SK-N-SH treated with all-trans-retinoic acid at 6 μM for 48 hours (cell line): ENCODE measurements around the gene KXD1.

ENCODE experiments used
- ATAC-seq: fragments of 200-7000 bp; cut with Tn5 transposase; 3 replicates; pipeline ENCODE4 v1.9.1; 2020; ENCODE audit warnings: mild to moderate bottlenecking, moderate library complexity
- ARNTL ChIP-seq: fragments of 450-650 bp; formaldehyde crosslinking; IDR thresholded peaks from 2 replicates; pipeline ENCODE4 v1.5.0; 2020; ENCODE audit warnings: low read depth, mild to moderate bottlenecking, moderate library complexity, borderline replicate concordance
- BACH2 ChIP-seq: fragments of 250-450 bp; sonication (Bioruptor Pico); IDR thresholded peaks from 2 replicates; pipeline ENCODE4 v1.9.0; 2021; ENCODE audit warnings: mild to moderate bottlenecking, borderline replicate concordance
- CREB5 ChIP-seq: fragments of 250-450 bp; sonication (Bioruptor Pico); IDR thresholded peaks from 2 replicates; pipeline ENCODE4 v1.5.1; 2020; ENCODE audit warnings: low read depth, mild to moderate bottlenecking, moderate library complexity
- CSRNP3 ChIP-seq: fragments of 250-450 bp; sonication (Bioruptor Pico); IDR thresholded peaks from 2 replicates; pipeline ENCODE4 v1.5.1; 2021; ENCODE audit warnings: mild to moderate bottlenecking, moderate library complexity
- ESRRG ChIP-seq: fragments of 250-450 bp; sonication (Bioruptor Pico); IDR thresholded peaks from 2 replicates; pipeline ENCODE4 v1.6.1; 2021; ENCODE audit warnings: mild to moderate bottlenecking
- GLIS3 ChIP-seq: fragments of 250-450 bp; sonication (Bioruptor Pico); IDR thresholded peaks from 2 replicates; pipeline ENCODE4 v1.5.0; 2020; ENCODE audit warnings: mild to moderate bottlenecking, moderate library complexity
- ISL1 ChIP-seq: fragments of 250-450 bp; sonication (Bioruptor Pico); IDR thresholded peaks from 2 replicates; pipeline ENCODE4 v2.1.2; 2022; ENCODE audit warnings: mild to moderate bottlenecking, moderate library complexity
- OSR1 ChIP-seq: fragments of 250-450 bp; sonication (Bioruptor Pico); IDR thresholded peaks from 2 replicates; pipeline ENCODE4 v1.8.0; 2022; ENCODE audit warnings: moderate library complexity, mild to moderate bottlenecking, inconsistent platforms
- PATZ1 ChIP-seq: fragments of 250-450 bp; sonication (Bioruptor Pico); IDR thresholded peaks from 2 replicates; pipeline ENCODE4 v1.8.0; 2020; ENCODE audit warnings: mild to moderate bottlenecking, moderate library complexity, borderline replicate concordance
- PPARA ChIP-seq: fragments of 250-450 bp; sonication (Bioruptor Pico); IDR thresholded peaks from 2 replicates; pipeline ENCODE4 v1.5.0; 2020; ENCODE audit warnings: mild to moderate bottlenecking, borderline replicate concordance
- RARB ChIP-seq: fragments of 250-450 bp; sonication (Bioruptor Pico); IDR thresholded peaks from 2 replicates; pipeline ENCODE4 v1.8.0; 2021; ENCODE audit warnings: mild to moderate bottlenecking, moderate library complexity
- SNAI2 ChIP-seq: fragments of 250-450 bp; sonication (Bioruptor Pico); IDR thresholded peaks from 2 replicates; pipeline ENCODE4 v1.5.0; 2020; ENCODE audit warnings: mild to moderate bottlenecking, moderate library complexity
- TCF4 ChIP-seq: fragments of 250-450 bp; sonication (Bioruptor Pico); IDR thresholded peaks from 2 replicates; pipeline ENCODE4 v1.8.0; 2021; ENCODE audit warnings: mild to moderate bottlenecking, moderate library complexity, borderline replicate concordance
- TOX ChIP-seq: fragments of 250-450 bp; sonication (Bioruptor Pico); IDR thresholded peaks from 2 replicates; pipeline ENCODE4 v1.8.0; 2021; ENCODE audit warnings: mild to moderate bottlenecking, moderate library complexity, borderline replicate concordance
- TSHZ2 ChIP-seq: fragments of 250-450 bp; sonication (Bioruptor Pico); IDR thresholded peaks from 2 replicates; pipeline ENCODE4 v1.5.0; 2020; ENCODE audit warnings: mild to moderate bottlenecking, moderate library complexity
- ZC3H10 ChIP-seq: fragments of 250-450 bp; sonication (Bioruptor Pico); IDR thresholded peaks from 2 replicates; pipeline ENCODE4 v1.5.1; 2021; ENCODE audit warnings: mild to moderate bottlenecking, moderate library complexity
- ZFP3 ChIP-seq: fragments of 250-450 bp; sonication (Bioruptor Pico); IDR thresholded peaks from 2 replicates; pipeline ENCODE4 v1.5.0; 2020; ENCODE audit warnings: mild to moderate bottlenecking, moderate library complexity
- ZFP30 ChIP-seq: fragments of 450-650 bp; formaldehyde crosslinking; IDR thresholded peaks from 2 replicates; pipeline ENCODE4 v1.5.0; 2022; ENCODE audit warnings: mild to moderate bottlenecking, moderate library complexity
- ZNF70 ChIP-seq: fragments of 450-650 bp; formaldehyde crosslinking; IDR thresholded peaks from 2 replicates; pipeline ENCODE4 v1.5.0; 2020; ENCODE audit warnings: mild to moderate bottlenecking, moderate library complexity
- ZNF8 ChIP-seq: fragments of 450-650 bp; formaldehyde crosslinking; IDR thresholded peaks from 2 replicates; pipeline ENCODE4 v1.5.0; 2020; ENCODE audit warnings: mild to moderate bottlenecking, moderate library complexity

KXD1 gene

GRCh38 chr19:18532168-18532890 lies 25.3 kb upstream of the KXD1 start:
- TF ChIP-seq ESRRG (CRISPR knock-in tag), result no peak
- TF ChIP-seq ZFP3, result peak; percentile 100
- ATAC-seq, result no peak

GRCh38 chr19:18533058-18533457 lies 24.6 kb upstream of the KXD1 start:
- no peak for ATAC-seq
- no peak for TF ChIP-seq SNAI2 (CRISPR knock-in tag)
- no peak for TF ChIP-seq OSR1

GRCh38 chr19:18536475-18536874 lies 21.2 kb upstream of the KXD1 start:
- TF ChIP-seq CREB5 (CRISPR knock-in tag), result no peak
- TF ChIP-seq ZFP3, result no peak
- TF ChIP-seq RARB (CRISPR knock-in tag), result no peak
- TF ChIP-seq ZC3H10 (CRISPR knock-in tag), result no peak
- no peak for TF ChIP-seq ESRRG (CRISPR knock-in tag)
- no peak for TF ChIP-seq TOX (CRISPR knock-in tag)
- TF ChIP-seq ISL1 (CRISPR knock-in tag), result no peak
- no peak for TF ChIP-seq BACH2 (CRISPR knock-in tag)
- no peak for TF ChIP-seq GLIS3
- TF ChIP-seq ZNF8 (CRISPR knock-in tag), result no peak
- no peak for TF ChIP-seq PPARA (CRISPR knock-in tag)
- no peak for TF ChIP-seq ZNF70 (CRISPR knock-in tag)
- TF ChIP-seq OSR1, result no peak
- no peak for TF ChIP-seq CSRNP3 (CRISPR knock-in tag)
- no peak for ATAC-seq

GRCh38 chr19:18537431-18537830 lies 20.2 kb upstream of the KXD1 start:
- no peak for ATAC-seq
- TF ChIP-seq TCF4 (no peak), ZNF8 (CRISPR knock-in tag) (no peak), PATZ1 (no peak), ARNTL (no peak), ESRRG (CRISPR knock-in tag) (no peak), TSHZ2 (no peak), ISL1 (CRISPR knock-in tag) (no peak), ZFP30 (no peak)

- ATAC-seq, result no peak
- TF ChIP-seq TOX (CRISPR knock-in tag) (no peak), CSRNP3 (CRISPR knock-in tag) (no peak), CREB5 (CRISPR knock-in tag) (no peak), ISL1 (CRISPR knock-in tag) (no peak), BACH2 (CRISPR knock-in tag) (no peak), ARNTL (no peak)
Measured at GRCh38 chr19:18538115-18538514, 19.6 kb upstream of the KXD1 start.
